Thymus (tissue), 11 donors: Measurements from ENCODE around the gene SYCN. TPM values are rescaled to one million over a fixed set of nuclear protein-coding genes. Genes with fewer than 3 reads are reported as not detected.

Source experiments
- DNase-seq, 9 donors: peaks; one replicate each; pipeline ENCODE4 v3.0.0-alpha.2; 2013; ENCODE audit warnings: low spot score in 9 of 9, low read depth in 6 of 9, missing footprints in 1 of 9
- H3K27ac ChIP-seq, 2 donors: one replicate each; pipeline ENCODE4 v1.5.1; 2013; ENCODE audit warnings: control low read depth in 1 of 2, low read depth in 1 of 2, low read length in 1 of 2, mild to moderate bottlenecking in 1 of 2, moderate library complexity in 1 of 2
- H3K27me3 ChIP-seq, 2 donors: one replicate each; pipeline ENCODE4 v1.5.1; 2013; ENCODE audit warnings: low read length in 1 of 2; ENCODE audit not compliant: control insufficient read depth in 2 of 2, insufficient read depth in 1 of 2
- H3K36me3 ChIP-seq, 2 donors: one replicate each; pipeline ENCODE4 v1.5.1; 2013; ENCODE audit warnings: low read length in 1 of 2, mild to moderate bottlenecking in 1 of 2, moderate library complexity in 1 of 2; ENCODE audit not compliant: control insufficient read depth in 2 of 2, insufficient read depth in 2 of 2
- H3K4me1 ChIP-seq, 2 donors: one replicate each; pipeline ENCODE4 v1.5.1; 2013; ENCODE audit warnings: low read length in 2 of 2; ENCODE audit not compliant: control insufficient read depth in 2 of 2, insufficient read depth in 2 of 2
- H3K4me3 ChIP-seq, 2 donors: one replicate each; pipeline ENCODE4 v1.5.1; 2013; ENCODE audit warnings: low read length in 2 of 2, control low read depth in 1 of 2, mild to moderate bottlenecking in 1 of 2
- H3K9me3 ChIP-seq, 2 donors: one replicate each; pipeline ENCODE4 v1.5.1; 2013; ENCODE audit warnings: low read length in 1 of 2, mild to moderate bottlenecking in 1 of 2; ENCODE audit not compliant: control insufficient read depth in 2 of 2, insufficient read depth in 1 of 2
- WGBS: extraction: QIAGEN DNeasy Blood & Tissue Kit; methylation state at CpG from one replicate; pipeline ENCODE4 v1.1.7; 2013; 5-methylcytosine and 5-hydroxymethylcytosine counted together
- polyA plus RNA-seq: library from polyadenylated mRNA; stranded (reverse); fragments of 200-250 nt; gene quantifications from one replicate; pipeline ENCODE4 v1.2.3, GENCODE V29; 2013
- total RNA-seq: library from RNA; stranded (reverse); fragments of 120-200 nt; gene quantifications from one replicate; pipeline ENCODE4 v1.2.4, GENCODE V29; 2013
- donor health status: healthy.

Gene SYCN
- total and polyA plus RNA-seq, 2 donors = not detected

DNA sequence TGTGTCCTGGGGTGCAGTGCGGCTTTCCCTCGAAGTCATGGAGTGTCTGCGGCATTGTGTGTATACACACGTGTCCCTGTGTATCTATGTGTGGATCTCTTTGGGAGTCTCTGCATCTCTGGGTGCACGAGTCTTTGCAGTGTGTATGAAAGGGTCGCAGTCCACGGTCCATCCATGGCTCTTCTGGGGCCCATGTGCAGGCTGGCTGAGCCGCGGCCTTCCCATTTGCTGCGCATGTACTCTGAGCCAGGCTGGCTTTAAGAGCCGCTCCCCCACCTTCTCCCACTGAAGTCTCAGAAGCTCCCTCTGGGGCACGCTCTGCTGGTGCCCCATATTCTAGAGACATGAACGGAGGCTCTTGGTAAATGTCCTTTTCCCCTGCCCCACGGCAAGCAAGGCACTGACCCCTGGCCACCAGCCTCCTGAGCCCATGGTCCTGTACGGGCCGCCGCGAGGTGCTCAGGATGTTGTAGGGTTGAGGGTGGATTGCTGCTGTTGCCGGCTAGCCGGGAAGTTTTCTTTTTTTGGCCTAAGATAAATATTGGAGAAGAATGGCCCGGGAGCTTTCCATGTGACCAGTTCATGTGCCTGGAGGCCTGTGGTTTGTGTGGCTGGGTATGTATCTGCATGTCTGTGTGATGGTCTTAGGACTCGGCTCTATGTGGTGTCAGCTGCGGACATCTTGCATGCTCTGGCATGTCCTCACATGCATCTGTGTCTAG is 46.6 kb downstream of the SYCN start:
- 95% methylated on average over 23 of the region's 23 CpGs for WGBS
- Histone ChIP-seq H3K27me3 (no peaks in the 10 kb centered on the region), H3K9me3 (no peaks in the 10 kb centered on the region), H3K27ac (no peak overlapping the region), H3K36me3 (peaks cover 0 to 6% of the 10 kb centered on the region in 2 donors), H3K4me3 (no peak overlapping the region), H3K4me1 (peaks cover 0 to 20% of the 10 kb centered on the region in 2 donors)
- no peak for DNase-seq

DNA sequence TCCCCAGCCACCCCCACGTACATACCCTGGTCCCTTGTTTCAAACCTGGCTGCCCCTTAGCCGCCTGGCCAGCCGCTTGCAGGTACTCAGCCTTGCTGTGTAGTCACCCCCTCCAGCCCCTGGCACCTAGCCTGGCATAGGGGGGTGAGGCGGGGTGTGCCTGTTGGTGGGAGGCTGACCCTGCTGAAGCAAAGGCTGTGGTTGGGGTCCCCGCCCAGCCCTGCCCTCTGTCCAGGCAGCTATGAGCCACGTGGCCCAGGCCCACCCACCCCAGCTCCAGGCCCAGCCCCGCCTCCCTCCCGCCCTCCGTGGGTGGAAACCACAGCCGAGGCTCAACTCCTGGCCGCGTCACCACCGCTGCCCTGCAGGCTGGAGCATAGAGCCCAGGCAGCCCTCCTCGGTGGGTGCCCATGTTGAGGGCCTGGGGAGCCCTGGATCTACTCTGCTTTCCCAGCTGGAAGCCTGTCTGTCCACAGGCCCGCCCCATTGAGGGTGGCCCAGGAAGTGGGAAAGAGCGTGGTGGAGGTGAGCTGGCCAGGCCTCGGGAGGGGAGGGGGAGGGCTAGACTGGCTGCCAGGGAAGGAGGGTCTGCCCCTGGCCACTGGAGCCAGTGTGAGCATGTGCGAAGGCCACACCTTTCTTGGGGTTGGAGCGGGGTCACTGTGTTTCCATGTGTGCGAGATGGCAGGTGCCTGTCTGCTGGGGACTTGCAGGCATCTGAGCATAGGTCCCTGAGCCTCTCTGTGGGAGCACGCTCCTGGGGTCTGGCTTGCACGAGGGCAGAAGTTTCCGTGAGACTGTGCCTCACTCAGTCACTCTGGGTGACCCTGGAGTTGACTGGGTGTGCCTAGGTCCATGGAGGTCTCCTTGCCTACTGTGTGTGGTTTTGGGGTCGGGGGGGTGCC is 47.5 kb downstream of the SYCN start:
- Histone ChIP-seq H3K36me3 (peaks cover 0 to 6% of the 10 kb centered on the region in 2 donors), H3K4me1 (peaks cover 0 to 20% of the 10 kb centered on the region in 2 donors), H3K9me3 (no peaks in the 10 kb centered on the region), H3K27me3 (no peaks in the 10 kb centered on the region), H3K4me3 (no peak overlapping the region), H3K27ac (no peak overlapping the region)
- WGBS = 76% methylated on average over 24 of the region's 24 CpGs
- no peak for DNase-seq

DNA sequence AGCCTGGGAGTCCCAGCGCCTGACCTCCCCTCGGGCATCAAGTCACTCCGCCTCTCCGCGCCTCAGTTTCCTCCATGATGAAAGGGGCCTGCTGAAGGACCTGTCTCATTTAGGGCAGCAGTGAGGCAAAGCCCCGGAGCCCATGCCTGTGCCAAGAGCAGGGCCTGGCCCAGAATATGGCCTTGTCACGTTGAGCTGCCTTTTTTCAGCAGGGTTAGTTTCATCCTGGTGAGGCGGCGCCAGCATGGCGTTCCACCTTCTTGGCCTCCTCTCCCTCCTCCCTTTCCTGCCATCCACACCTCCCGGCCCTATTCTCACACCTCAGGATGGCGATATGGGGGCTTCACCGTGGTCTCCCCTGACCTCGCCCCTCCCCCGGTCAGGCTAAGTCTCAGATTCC is 48.3 kb downstream of the SYCN start:
- peaks cover 0 to 6% of the 10 kb centered on the region in 2 donors for H3K36me3 ChIP-seq
- 95% methylated on average over 15 of the region's 15 CpGs for WGBS
- H3K27ac ChIP-seq = no peak overlapping the region
- no peak overlapping the region for H3K4me3 ChIP-seq
- H3K4me1 ChIP-seq = peaks cover 2 to 25% of the 10 kb centered on the region in 2 donors
- no peak for DNase-seq
- H3K9me3 ChIP-seq = no peaks in the 10 kb centered on the region
- no peaks in the 10 kb centered on the region for H3K27me3 ChIP-seq

DNA sequence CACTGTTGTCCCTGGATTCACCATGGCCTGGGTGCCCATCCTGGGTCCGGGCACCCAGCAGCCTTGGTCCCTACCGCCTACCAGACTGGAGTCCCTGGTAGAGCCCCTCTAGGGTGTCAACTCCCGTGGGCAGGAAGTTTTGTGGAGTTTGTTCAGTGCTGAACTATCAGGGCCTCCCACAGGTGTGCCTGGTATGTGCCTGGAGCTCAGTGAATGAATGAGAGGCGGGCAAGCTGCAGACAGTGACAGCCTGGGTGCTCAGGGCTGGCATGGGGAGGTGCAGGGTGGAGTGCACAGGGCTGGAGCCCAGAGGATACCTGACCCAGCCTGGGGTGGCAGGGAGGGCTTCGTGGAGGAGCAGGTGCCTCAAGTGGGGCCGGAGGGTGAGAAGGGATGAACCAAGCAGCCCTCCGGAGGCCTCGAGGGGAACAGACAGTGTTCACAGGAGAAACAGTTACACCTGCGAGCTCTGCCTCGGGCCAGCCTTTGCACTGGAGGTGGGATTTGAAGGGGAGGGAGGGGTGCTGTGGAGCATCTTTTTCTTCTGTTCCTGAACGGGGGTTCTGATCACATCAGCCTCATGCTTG is 48.9 kb downstream of the SYCN start:
- H3K27me3 ChIP-seq = no peaks in the 10 kb centered on the region
- no peak overlapping the region for H3K27ac ChIP-seq
- peaks cover 2 to 25% of the 10 kb centered on the region in 2 donors for H3K4me1 ChIP-seq
- DNase-seq = no peak
- no peak overlapping the region for H3K4me3 ChIP-seq
- H3K9me3 ChIP-seq = no peaks in the 10 kb centered on the region
- WGBS = 91% methylated on average over 11 of the region's 11 CpGs
- peaks cover 0 to 5% of the 10 kb centered on the region in 2 donors for H3K36me3 ChIP-seq

DNA sequence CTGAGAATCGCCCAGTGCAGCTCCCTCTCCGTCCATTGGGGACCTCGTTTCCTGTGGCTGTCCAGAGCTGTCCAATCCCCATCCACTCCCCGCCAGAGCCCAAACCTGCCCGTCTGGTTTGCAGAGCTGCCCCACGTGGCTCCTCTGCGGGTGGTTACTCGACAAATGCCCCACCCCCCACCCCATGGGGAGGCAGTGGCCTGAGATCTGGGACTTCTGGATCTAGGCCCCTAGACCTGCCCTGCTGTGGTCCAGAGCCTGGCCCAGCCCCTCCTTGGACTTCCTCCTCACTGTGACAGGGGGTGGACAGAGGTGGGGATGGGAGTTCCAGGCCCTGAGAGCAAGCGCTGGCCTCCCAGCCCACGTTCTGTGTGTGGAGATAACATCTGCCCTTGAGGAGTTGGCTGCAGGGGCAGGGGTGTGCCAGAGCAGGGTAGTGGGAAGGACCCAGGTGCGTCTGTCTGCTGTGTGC is 49.4 kb downstream of the SYCN start:
- H3K4me3 ChIP-seq = no peak overlapping the region
- H3K9me3 ChIP-seq = no peaks in the 10 kb centered on the region
- peaks cover 0 to 3% of the 10 kb centered on the region in 2 donors for H3K36me3 ChIP-seq
- peaks cover 2 to 25% of the 10 kb centered on the region in 2 donors for H3K4me1 ChIP-seq
- no peak overlapping the region for H3K27ac ChIP-seq
- no peaks in the 10 kb centered on the region for H3K27me3 ChIP-seq
- WGBS = 89% methylated on average over 11 of the region's 11 CpGs
- no peak for DNase-seq

DNA sequence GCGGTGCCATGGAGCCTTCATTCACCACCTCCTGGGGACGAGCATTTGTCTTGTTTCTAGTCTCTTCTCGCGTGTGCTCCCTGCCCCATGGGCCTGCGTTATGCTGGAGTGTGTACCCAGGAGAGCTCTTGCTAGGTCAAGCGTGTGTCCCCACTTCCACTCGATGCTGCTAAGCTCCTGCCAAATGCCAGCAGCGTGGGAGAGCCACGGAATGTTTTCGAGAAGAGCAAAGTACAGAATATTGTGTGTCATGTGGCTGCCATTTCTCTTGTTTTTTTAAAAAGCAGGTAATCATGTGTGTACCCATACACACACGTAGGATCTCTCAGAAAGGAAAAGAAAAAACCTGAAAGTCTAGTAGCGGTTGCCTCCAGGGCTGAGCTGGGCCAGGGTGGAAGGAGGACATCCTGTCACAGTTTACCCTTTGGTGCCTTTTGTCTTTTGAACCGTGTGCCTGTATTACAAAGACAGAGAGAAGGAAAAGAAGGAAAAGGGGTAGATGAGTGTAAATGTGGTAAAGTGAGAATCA is 49.9 kb downstream of the SYCN start:
- peaks cover 2 to 25% of the 10 kb centered on the region in 2 donors for H3K4me1 ChIP-seq

More for the DNA sequence above, 49.9 kb downstream of the SYCN start:
- Histone ChIP-seq H3K27ac (no peak overlapping the region), H3K36me3 (peaks cover 0 to 3% of the 10 kb centered on the region in 2 donors), H3K27me3 (no peaks in the 10 kb centered on the region), H3K4me3 (no peak overlapping the region), H3K9me3 (no peaks in the 10 kb centered on the region)
- no peak for DNase-seq
- 95% methylated on average over 13 of the region's 13 CpGs for WGBS

Other genes starting within 250 kb of the SYCN start
- gene FBXO17, start 228.5 kb downstream of the SYCN start, total RNA-seq = 3.8 TPM
- 4.0 TPM for gene FBXO17, start 228.5 kb downstream of the SYCN start, polyA plus RNA-seq
- gene FBXO27, start 171.7 kb downstream of the SYCN start, total RNA-seq = 2.6 TPM
- 9.0 TPM for gene FBXO27, start 171.7 kb downstream of the SYCN start, polyA plus RNA-seq
- gene ACP7, start 119.9 kb downstream of the SYCN start, total RNA-seq = under 0.01 TPM
- gene ACP7, start 119.9 kb downstream of the SYCN start, polyA plus RNA-seq = 0.11 TPM
- gene PAK4, start 78.5 kb downstream of the SYCN start, total RNA-seq = 1.9 TPM
- 14.4 TPM for gene PAK4, start 78.5 kb downstream of the SYCN start, polyA plus RNA-seq
- gene NCCRP1, start 7.3 kb downstream of the SYCN start, total RNA-seq = 2.1 TPM
- gene NCCRP1, start 7.3 kb downstream of the SYCN start, polyA plus RNA-seq = 13.2 TPM
- not detected for gene IFNL3, start 40.7 kb upstream of the SYCN start, total RNA-seq
- gene IFNL3, start 40.7 kb upstream of the SYCN start, polyA plus RNA-seq = 0.07 TPM
- gene IFNL4, start 44.6 kb upstream of the SYCN start, total RNA-seq = not detected
- 0.05 TPM for gene IFNL4, start 44.6 kb upstream of the SYCN start, polyA plus RNA-seq
- gene IFNL2, start 64.1 kb upstream of the SYCN start, total RNA-seq = 0.14 TPM
- 0.07 TPM for gene IFNL2, start 64.1 kb upstream of the SYCN start, polyA plus RNA-seq
- gene IFNL1, start 92.1 kb upstream of the SYCN start, total RNA-seq = not detected
- gene IFNL1, start 92.1 kb upstream of the SYCN start, polyA plus RNA-seq = 0.21 TPM
- 0.42 TPM for gene LRFN1, start 116.6 kb upstream of the SYCN start, total RNA-seq
- 2.6 TPM for gene LRFN1, start 116.6 kb upstream of the SYCN start, polyA plus RNA-seq
- 519 TPM for gene GMFG, start 131.8 kb upstream of the SYCN start, total RNA-seq
- gene GMFG, start 131.8 kb upstream of the SYCN start, polyA plus RNA-seq = 531 TPM
- gene SAMD4B, start 138.2 kb upstream of the SYCN start, total RNA-seq = 11.7 TPM
- gene SAMD4B, start 138.2 kb upstream of the SYCN start, polyA plus RNA-seq = 64.9 TPM
- 33.4 TPM for gene PAF1, start 186.8 kb upstream of the SYCN start, total RNA-seq
- gene PAF1, start 186.8 kb upstream of the SYCN start, polyA plus RNA-seq = 40.1 TPM
- 15.8 TPM for gene MED29, start 187.1 kb upstream of the SYCN start, total RNA-seq
- 27.8 TPM for gene MED29, start 187.1 kb upstream of the SYCN start, polyA plus RNA-seq
- gene ZFP36, start 202.6 kb upstream of the SYCN start, total RNA-seq = 15.8 TPM
- gene ZFP36, start 202.6 kb upstream of the SYCN start, polyA plus RNA-seq = 250 TPM
- 13.0 TPM for gene PLEKHG2, start 208.4 kb upstream of the SYCN start, total RNA-seq
- 30.8 TPM for gene PLEKHG2, start 208.4 kb upstream of the SYCN start, polyA plus RNA-seq
- gene RPS16, start 231.7 kb upstream of the SYCN start, total RNA-seq = 788 TPM
- 3,143 TPM for gene RPS16, start 231.7 kb upstream of the SYCN start, polyA plus RNA-seq
- 39.0 TPM for gene SUPT5H, start 241.3 kb upstream of the SYCN start, total RNA-seq
- gene SUPT5H, start 241.3 kb upstream of the SYCN start, polyA plus RNA-seq = 203 TPM